ENCODE measurements around the gene GABRG3.

- TF ChIP-seq CTCF (conservative IDR thresholded peaks at IDR 0.05; ENCODE audit: low read depth in 2 of 2) (no peak), NANOG (IDR thresholded peaks at IDR 0.05; ENCODE audit: borderline replicate concordance) (no peak), POLR2AphosphoS5 (IDR thresholded peaks at IDR 0.05; ENCODE audit: low read depth) (no peak)
Observed at GRCh38 chr15:27126449-27126848, 155.5 kb downstream of the GABRG3 start.

All from GM23338 (cell line).